Gastroesophageal sphincter (tissue), 3 donors: ENCODE results near the gene MGRN1.

Experiments used
- EP300 ChIP-seq: sonication (generic); formaldehyde crosslinking; IDR thresholded peaks from one replicate; pipeline ENCODE4 v1.6.1; 2017; ENCODE audit warnings: antibody characterized with exemption, mild to moderate bottlenecking
- POLR2A ChIP-seq, 2 donors: fragments of 450-650 bp; IDR thresholded peaks; one replicate each; pipeline ENCODE4 v1.6.1; 2017; ENCODE audit warnings: antibody characterized with exemption in 2 of 2, mild to moderate bottlenecking in 2 of 2, moderate library complexity in 1 of 2
- POLR2AphosphoS5 ChIP-seq: sonication (generic); formaldehyde crosslinking; IDR thresholded peaks from one replicate; pipeline ENCODE4 v1.6.1; 2017; ENCODE audit warnings: antibody characterized with exemption
- TF ChIP-seq, protein P1 (sequence below), 4 experiments: fragments of 200-600 bp in 2 of 4; fragments of 450-650 bp in 2 of 4; sonication (generic) in 1 of 4; IDR thresholded peaks; one replicate each; pipeline ENCODE4 v1.5.1; 2017 to 2019; ENCODE audit warnings: antibody characterized with exemption in 4 of 4, mild to moderate bottlenecking in 2 of 4, moderate library complexity in 2 of 4

DNA sequence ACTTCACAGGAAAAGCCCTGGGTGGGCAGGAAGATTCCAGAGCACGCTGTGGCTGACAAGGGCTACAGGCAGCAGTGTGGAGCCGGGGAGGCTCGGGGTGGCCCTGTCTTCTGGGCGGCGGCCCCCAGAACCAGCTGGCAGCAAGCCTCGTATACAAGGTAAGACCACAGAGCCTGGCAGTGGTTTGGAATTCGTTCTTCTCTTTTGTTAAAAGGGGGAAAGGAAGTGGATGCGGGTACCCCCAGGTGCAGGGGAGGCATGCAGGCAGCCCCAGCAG is 16.0 kb upstream of the MGRN1 start:
- TF ChIP-seq, protein P1, sequence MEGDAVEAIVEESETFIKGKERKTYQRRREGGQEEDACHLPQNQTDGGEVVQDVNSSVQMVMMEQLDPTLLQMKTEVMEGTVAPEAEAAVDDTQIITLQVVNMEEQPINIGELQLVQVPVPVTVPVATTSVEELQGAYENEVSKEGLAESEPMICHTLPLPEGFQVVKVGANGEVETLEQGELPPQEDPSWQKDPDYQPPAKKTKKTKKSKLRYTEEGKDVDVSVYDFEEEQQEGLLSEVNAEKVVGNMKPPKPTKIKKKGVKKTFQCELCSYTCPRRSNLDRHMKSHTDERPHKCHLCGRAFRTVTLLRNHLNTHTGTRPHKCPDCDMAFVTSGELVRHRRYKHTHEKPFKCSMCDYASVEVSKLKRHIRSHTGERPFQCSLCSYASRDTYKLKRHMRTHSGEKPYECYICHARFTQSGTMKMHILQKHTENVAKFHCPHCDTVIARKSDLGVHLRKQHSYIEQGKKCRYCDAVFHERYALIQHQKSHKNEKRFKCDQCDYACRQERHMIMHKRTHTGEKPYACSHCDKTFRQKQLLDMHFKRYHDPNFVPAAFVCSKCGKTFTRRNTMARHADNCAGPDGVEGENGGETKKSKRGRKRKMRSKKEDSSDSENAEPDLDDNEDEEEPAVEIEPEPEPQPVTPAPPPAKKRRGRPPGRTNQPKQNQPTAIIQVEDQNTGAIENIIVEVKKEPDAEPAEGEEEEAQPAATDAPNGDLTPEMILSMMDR (IDR thresholded peaks at IDR 0.05) = no peak
- TF ChIP-seq EP300 (no peak), POLR2A (IDR thresholded peaks at IDR 0.05) (no peak), POLR2AphosphoS5 (no peak)
